ENCODE measurements around the gene SEMA3F.

SEMA3F gene

GRCh38 chr3:50132421-50133282 is 22.5 kb upstream of the SEMA3F start:
- no peak for DNase-seq (ENCODE audit: low spot score)

- no peak for DNase-seq (ENCODE audit: low spot score)
Measured at GRCh38 chr3:50133283-50133615, 21.9 kb upstream of the SEMA3F start.

GRCh38 chr3:50134367-50134766 is 20.8 kb upstream of the SEMA3F start:
- no peak for DNase-seq (ENCODE audit: low spot score)

GRCh38 chr3:50135964-50136363 is 19.2 kb upstream of the SEMA3F start:
- DNase-seq (ENCODE audit: low spot score): no peak

GRCh38 chr3:50136714-50137405 is 18.3 kb upstream of the SEMA3F start:
- DNase-seq (ENCODE audit: low spot score): no peak

GRCh38 chr3:50137531-50137930 is 17.6 kb upstream of the SEMA3F start:
- DNase-seq (ENCODE audit: low spot score): no peak

- no peak for DNase-seq (ENCODE audit: low spot score)
Measured at GRCh38 chr3:50138266-50139200, 16.6 kb upstream of the SEMA3F start.

- no peak for DNase-seq (ENCODE audit: low spot score)
Measured at GRCh38 chr3:50139308-50139707, 15.8 kb upstream of the SEMA3F start.

- no peak for DNase-seq (ENCODE audit: low spot score)
Measured at GRCh38 chr3:50139718-50140423, 15.3 kb upstream of the SEMA3F start.

GRCh38 chr3:50140990-50141389 is 14.1 kb upstream of the SEMA3F start:
- DNase-seq (ENCODE audit: low spot score): no peak

GRCh38 chr3:50146316-50146901 is 8.7 kb upstream of the SEMA3F start:
- DNase-seq (ENCODE audit: low spot score): no peak

GRCh38 chr3:50147016-50147415 is 8.1 kb upstream of the SEMA3F start:
- DNase-seq (ENCODE audit: low spot score): no peak

- DNase-seq (ENCODE audit: low spot score): no peak
Measured at GRCh38 chr3:50147447-50147846, 7.7 kb upstream of the SEMA3F start.

- no peak for DNase-seq (ENCODE audit: low spot score)
Measured at GRCh38 chr3:50147861-50148260, 7.3 kb upstream of the SEMA3F start.

GRCh38 chr3:50150404-50150750 is 4.7 kb upstream of the SEMA3F start:
- DNase-seq (ENCODE audit: low spot score): no peak

- DNase-seq (ENCODE audit: low spot score): no peak
Measured at GRCh38 chr3:50150863-50151686, 4.0 kb upstream of the SEMA3F start.

- no peak for DNase-seq (ENCODE audit: low spot score)
Measured at GRCh38 chr3:50151728-50152127, 3.4 kb upstream of the SEMA3F start.

GRCh38 chr3:50153782-50154475 is 1.2 kb upstream of the SEMA3F start:
- no peak for DNase-seq (ENCODE audit: low spot score)

GRCh38 chr3:50154476-50154839 is 666 bp upstream of the SEMA3F start:
- DNase-seq (ENCODE audit: low spot score): no peak

- DNase-seq (ENCODE audit: low spot score): no peak
Measured at GRCh38 chr3:50155491-50155878, 361 bp downstream of the SEMA3F start.
